ENCODE data around the gene DNAJB8.

DNAJB8 gene

DNA sequence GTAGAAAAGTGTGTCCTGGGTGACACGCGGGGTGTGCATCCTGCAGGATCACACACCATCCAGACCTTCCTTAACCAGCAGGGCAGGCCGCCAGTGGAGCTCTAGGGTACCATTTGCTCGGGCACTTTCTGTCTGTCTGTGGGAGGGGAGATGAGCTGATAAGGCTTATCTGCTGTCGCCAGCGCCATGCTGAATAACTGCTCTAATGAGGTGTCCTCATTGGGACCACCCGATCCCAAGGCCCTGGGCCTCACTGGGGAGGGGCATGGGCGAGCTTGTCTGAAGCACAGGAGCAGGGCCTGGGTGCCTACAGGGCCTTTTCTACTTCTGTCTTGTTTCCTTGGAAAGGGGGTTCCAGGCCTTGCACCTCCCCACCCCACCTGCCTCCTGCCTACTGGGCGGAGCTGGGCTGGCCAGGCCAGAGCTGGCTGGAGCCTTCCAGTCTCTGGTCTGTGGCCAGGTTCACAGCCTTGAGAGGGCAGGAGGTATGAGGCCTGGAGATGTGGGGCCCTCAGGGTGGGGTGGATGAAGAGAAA, 28.8 kb upstream of the DNAJB8 start:
- no peak for DNase-seq (ENCODE audit: low read depth)
- in situ Hi-C loops (cut with HindIII; ENCODE audit: low sequenced_read_pairs): no loop called here
- TF ChIP-seq, protein P1, sequence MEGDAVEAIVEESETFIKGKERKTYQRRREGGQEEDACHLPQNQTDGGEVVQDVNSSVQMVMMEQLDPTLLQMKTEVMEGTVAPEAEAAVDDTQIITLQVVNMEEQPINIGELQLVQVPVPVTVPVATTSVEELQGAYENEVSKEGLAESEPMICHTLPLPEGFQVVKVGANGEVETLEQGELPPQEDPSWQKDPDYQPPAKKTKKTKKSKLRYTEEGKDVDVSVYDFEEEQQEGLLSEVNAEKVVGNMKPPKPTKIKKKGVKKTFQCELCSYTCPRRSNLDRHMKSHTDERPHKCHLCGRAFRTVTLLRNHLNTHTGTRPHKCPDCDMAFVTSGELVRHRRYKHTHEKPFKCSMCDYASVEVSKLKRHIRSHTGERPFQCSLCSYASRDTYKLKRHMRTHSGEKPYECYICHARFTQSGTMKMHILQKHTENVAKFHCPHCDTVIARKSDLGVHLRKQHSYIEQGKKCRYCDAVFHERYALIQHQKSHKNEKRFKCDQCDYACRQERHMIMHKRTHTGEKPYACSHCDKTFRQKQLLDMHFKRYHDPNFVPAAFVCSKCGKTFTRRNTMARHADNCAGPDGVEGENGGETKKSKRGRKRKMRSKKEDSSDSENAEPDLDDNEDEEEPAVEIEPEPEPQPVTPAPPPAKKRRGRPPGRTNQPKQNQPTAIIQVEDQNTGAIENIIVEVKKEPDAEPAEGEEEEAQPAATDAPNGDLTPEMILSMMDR (IDR thresholded peaks at IDR 0.05; ENCODE audit: low read depth, low read length, missing control alignments): no peak
- no peak overlapping the region for H3K4me3 ChIP-seq (ENCODE audit: low read depth, low read length)

DNA sequence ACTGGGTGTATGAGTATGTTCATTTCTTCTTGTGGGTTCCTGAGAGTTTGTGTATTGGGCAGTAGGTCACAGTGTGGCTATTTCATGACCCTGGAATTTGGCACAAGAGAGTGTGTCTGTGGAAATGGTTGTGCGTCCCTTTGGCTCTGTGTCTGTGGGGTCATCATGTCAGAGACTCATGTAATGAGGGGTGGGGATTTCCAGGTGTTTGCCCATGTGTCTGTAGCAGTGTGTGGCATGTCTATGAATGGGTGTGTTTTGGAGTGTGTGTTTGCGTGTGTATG, 27.6 kb upstream of the DNAJB8 start:
- TF ChIP-seq, protein P1 (IDR thresholded peaks at IDR 0.05; ENCODE audit: low read depth, low read length, missing control alignments): no peak
- no peak for DNase-seq (ENCODE audit: low read depth)
- H3K4me3 ChIP-seq (ENCODE audit: low read depth, low read length): no peak overlapping the region
- in situ Hi-C loops (cut with HindIII; ENCODE audit: low sequenced_read_pairs): no loop called here

DNA sequence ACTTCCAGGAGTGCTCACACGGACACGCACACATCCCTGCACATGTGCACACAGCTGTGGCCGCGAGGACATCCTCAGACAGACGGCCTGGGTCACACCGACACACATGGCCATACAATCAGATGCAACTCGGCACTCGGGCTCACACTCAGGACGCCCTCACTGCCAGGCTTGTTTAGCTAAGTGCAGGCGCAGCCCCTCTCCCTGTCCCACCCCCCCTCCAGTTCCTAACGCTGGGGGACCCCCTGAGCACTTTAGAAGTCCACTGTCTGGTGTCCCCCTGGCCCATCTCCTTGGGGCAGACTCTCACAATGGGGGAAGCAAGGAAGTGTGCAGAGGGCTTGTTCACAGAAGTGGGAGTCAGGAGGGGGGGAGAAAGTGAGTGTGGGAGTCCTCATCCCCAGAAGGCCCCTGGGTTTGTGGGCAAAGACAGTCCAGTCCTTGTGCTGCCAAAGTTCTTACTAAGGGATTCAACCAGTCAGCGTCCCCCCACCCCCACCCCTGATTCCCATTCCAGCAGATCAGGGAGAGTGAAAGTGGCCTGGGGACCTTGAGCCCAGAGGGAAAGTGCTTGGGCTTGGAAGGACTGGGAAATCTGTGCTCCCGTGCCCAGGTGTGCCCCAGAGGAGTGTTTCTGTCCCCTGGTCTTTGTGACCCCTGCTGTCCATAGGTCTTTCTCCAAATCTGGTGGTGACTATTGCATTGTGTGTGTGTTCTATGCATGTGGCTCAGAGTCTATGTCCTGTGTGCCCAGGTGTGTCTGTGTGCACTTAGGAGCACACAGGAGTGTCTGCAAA, 27.1 kb upstream of the DNAJB8 start:
- H3K4me3 ChIP-seq (ENCODE audit: low read depth, low read length): no peak overlapping the region
- TF ChIP-seq, protein P1 (IDR thresholded peaks at IDR 0.05; ENCODE audit: low read depth, low read length, missing control alignments): no peak
- in situ Hi-C loops (cut with HindIII; ENCODE audit: low sequenced_read_pairs): no loop called here
- no peak for DNase-seq (ENCODE audit: low read depth)

DNA sequence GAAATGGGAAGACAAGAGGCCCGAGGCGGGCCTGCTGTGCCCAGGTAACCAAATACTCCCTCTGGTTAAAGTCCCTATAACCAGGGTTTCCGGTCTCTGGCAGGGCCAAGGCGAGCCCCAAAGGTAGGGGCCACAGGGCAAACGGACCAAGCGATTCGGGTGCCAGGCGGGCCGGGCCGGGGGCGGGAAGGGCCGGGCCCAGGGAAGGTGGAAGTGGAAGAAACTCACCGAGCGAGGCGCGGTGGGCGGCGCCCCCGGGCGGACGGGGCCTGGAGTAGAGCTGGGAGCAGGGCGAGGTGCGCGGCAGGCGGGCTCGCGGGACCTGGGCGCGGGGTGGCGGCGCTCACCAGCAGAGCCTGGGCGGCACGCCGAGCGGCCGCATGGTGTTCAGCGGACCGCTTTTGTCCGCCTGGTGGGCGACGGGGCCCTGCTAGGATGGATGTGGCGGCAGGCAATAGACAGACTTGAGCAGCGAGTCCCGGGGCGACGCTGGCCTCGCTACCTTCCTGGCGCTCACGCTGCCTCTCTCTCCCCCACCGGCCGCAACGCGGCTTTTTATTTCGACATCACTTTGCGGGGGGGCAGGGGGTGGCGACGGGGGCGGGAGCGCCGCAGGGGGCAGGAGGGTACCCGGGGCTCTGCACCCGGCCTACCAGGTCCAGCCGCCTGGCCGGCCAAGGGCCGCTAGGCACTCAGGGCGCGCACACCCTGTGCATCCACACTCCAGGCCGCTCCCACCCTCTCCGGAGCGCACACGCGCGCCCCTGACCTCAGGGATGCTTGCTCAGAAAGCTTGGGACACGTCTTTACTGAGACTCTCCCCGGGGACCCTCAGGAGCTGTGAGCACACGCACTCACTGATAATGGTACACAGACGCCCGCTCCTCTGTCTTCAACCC, 26.2 kb upstream of the DNAJB8 start, which contains the start of gene GATA2:
GATA2 (minus strand) TSS at position 531 of the 899 bp plus-strand sequence. CDS start 6,170 bp downstream, outside the sequence.
- no peak within 1 kb of the TSS for H3K4me3 ChIP-seq (ENCODE audit: low read depth, low read length)
- DNase-seq (ENCODE audit: low read depth): no peak
- in situ Hi-C loops (cut with HindIII; ENCODE audit: low sequenced_read_pairs): no loop called here
- TF ChIP-seq, protein P1 (IDR thresholded peaks at IDR 0.05; ENCODE audit: low read depth, low read length, missing control alignments): no peak

DNA sequence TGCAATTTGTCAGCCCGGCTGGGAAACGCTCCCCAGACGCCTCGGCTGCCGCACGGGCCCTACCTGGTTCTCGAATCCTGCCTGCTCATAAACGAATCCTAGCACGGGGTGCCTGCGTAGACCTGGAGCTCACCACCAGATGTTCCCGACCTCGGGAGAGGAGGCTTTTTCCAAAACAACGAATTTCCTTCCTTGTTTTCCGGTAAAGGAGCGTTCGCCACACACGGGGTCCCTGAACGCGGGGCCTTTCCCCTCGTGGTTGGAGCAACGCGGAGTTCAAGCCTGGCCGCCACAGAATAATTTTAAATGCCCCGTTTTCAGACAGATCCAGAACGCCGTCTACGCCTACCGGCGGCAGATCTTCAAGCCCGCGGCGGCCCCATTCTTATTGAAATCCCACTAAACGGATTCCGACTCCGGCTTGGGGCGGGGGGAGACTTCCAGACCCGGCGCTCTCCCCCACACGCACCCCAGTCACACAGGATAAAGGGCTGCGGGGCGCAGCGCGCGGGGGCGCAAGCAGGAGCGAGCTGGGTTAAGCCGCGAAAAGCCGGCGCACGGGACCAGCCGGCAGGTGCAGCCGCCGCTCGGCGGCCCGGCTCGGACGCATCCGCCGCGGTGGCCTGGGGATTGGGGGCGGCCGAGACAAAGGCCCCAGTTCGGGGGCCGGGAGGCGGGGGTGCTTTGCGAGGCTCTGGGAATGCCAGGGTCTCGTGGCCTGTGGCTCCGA, 25.4 kb upstream of the DNAJB8 start:
- TF ChIP-seq, protein P1 (IDR thresholded peaks at IDR 0.05; ENCODE audit: low read depth, low read length, missing control alignments): no peak
- DNase-seq (ENCODE audit: low read depth): no peak
- H3K4me3 ChIP-seq (ENCODE audit: low read depth, low read length): no peak overlapping the region
- in situ Hi-C loops (cut with HindIII; ENCODE audit: low sequenced_read_pairs): no loop called here

DNA sequence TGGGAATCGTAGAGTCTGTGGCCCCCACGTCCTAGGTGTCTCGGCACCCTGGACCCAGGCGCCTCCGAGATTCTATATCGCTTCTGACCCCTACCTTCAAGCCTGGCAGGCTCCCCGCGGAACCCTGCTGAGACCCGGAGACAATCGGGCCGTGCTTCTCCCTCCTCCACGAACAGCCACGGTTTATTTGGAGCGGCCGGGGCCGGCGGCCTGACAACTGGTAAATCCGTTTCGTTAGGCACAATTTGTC, 24.9 kb upstream of the DNAJB8 start:
- no peak for DNase-seq (ENCODE audit: low read depth)
- in situ Hi-C loops (cut with HindIII; ENCODE audit: low sequenced_read_pairs): no loop called here
- TF ChIP-seq, protein P1 (IDR thresholded peaks at IDR 0.05; ENCODE audit: low read depth, low read length, missing control alignments): no peak
- no peak overlapping the region for H3K4me3 ChIP-seq (ENCODE audit: low read depth, low read length)
